Stimulated activated effector memory CD8-positive, alpha-beta T cell treated with anti-CD3 and anti-CD28 coated beads, Interleukin-12 subunit alpha, Interleukin-12 subunit beta, amount 100 ng/mL, for 72 hours (primary cell): ENCODE results near the gene RAP1GAP2.
"Not testable (repeated sequence)": the region's sequence is repeated elsewhere in the genome, so short reads cannot be mapped to it uniquely, and the experiment has no call there.

Source experiments
- ATAC-seq: fragments of 150-1000 bp; cut with Tn5 transposase; 2 replicates; pipeline ENCODE4 v1.10.0; 2021
- DNase-seq, 2 donors: peaks; one replicate each; pipeline ENCODE4 v3.0.0; 2021 to 2022; ENCODE audit warnings: low spot score in 2 of 2
- H3K27ac Mint-ChIP-seq: one replicate; pipeline ENCODE4 v1.8.0; 2022; ENCODE audit warnings: mild to moderate bottlenecking, mixed read lengths
- H3K36me3 Mint-ChIP-seq: one replicate; pipeline ENCODE4 v1.8.0; 2022; ENCODE audit warnings: mild to moderate bottlenecking, mixed read lengths
- H3K4me1 Mint-ChIP-seq: one replicate; pipeline ENCODE4 v1.8.0; 2022; ENCODE audit warnings: mixed read lengths
- H3K4me3 Mint-ChIP-seq: one replicate; pipeline ENCODE4 v1.8.0; 2022; ENCODE audit warnings: mild to moderate bottlenecking, mixed read lengths
- H3K9me3 Mint-ChIP-seq: one replicate; pipeline ENCODE4 v1.8.0; 2022; ENCODE audit warnings: mixed read lengths

Gene RAP1GAP2

DNA sequence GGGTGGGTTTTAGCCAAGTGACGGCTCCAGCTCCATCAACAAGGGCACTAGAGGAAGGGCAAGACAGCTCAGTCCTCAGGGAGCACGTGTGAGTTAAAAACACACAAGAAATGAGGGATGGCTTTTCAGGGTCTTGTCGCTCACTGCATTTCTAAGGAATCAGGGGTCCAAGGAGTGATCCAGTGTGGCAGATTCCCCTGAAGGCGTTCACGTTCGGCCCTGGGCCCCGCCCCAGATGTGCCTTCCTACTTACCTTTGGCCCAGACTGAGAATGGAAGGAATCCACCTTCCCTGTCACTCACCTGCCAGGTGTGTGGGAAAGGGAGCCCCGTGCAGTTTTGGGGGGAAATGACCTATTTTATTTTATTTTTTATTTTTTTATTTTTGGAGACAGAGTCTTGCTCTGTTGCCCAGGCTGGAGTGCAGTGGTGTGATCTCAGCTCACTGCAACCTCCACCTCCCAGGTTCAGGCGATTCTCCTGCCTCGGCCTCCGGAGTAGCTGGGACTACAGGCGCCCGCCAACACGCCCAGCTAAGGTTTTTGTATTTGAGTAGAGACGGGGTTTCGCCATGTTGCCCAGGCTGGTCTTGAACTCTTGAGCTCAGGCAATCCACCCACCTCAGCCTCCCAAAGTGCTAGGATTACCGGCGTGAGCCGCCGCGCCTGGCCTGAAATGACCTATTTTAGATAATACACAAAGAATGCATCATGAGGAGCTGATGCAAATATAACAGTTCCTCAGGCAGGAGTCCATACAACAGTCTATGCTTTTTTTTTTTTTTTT is 195.3 kb downstream of the RAP1GAP2 start:
- H3K36me3 Mint-ChIP-seq = peaks cover 25% of the 10 kb centered on the region
- not testable (repeated sequence) for H3K4me1 Mint-ChIP-seq, H3K4me3 Mint-ChIP-seq, H3K27ac Mint-ChIP-seq, ATAC-seq, H3K9me3 Mint-ChIP-seq, DNase-seq

DNA sequence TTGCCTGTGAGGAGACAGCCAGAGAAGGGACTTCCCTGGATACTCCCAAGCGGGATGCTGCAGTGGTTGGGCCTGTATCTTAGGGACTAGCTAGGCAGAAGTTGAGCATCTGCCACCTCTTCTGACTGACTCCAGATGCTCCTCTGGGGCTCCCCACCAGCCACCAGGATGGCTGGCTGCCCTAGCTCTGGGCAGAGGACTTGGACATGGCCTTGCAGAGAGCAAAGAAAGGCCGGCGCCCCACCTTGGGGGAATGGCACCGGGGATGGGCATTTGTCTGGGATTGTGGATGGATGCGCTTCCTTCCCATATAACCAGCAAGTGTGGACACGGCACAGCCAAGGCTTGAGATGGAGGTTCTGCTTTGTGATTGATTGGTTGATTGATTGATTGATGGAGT is 198.2 kb downstream of the RAP1GAP2 start:
- ATAC-seq (no peak), DNase-seq (no peak)
- no peaks in the 10 kb centered on the region for H3K9me3 Mint-ChIP-seq
- H3K4me1 Mint-ChIP-seq = peaks cover 6% of the 10 kb centered on the region
- H3K4me3 Mint-ChIP-seq = no peak overlapping the region
- H3K36me3 Mint-ChIP-seq = peaks cover 33% of the 10 kb centered on the region
- no peak overlapping the region for H3K27ac Mint-ChIP-seq

DNA sequence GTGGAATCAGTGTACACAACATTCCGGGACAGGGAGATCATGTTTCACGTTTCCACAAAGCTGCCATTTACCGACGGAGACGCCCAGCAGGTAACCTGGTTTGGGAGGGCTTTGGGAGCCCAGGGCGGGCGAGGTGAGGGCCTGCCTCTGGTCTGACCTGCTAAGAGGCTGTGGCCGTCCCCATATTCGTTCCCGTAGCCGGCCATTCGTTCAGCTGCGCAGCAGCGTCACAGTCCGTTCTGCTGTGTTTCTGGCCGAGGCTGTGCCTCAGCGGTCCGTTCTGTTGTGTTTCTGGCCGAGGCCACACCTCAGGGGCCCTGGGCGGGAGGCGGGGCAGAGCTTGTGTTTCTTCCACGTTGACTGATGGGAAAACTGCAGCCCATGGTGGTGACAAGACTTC is 199.1 kb downstream of the RAP1GAP2 start:
- Mint-ChIP-seq H3K27ac (no peak overlapping the region), H3K9me3 (no peaks in the 10 kb centered on the region), H3K4me1 (peaks cover 6% of the 10 kb centered on the region), H3K4me3 (no peak overlapping the region), H3K36me3 (peaks cover 33% of the 10 kb centered on the region)
- ATAC-seq (no peak), DNase-seq (no peak)

DNA sequence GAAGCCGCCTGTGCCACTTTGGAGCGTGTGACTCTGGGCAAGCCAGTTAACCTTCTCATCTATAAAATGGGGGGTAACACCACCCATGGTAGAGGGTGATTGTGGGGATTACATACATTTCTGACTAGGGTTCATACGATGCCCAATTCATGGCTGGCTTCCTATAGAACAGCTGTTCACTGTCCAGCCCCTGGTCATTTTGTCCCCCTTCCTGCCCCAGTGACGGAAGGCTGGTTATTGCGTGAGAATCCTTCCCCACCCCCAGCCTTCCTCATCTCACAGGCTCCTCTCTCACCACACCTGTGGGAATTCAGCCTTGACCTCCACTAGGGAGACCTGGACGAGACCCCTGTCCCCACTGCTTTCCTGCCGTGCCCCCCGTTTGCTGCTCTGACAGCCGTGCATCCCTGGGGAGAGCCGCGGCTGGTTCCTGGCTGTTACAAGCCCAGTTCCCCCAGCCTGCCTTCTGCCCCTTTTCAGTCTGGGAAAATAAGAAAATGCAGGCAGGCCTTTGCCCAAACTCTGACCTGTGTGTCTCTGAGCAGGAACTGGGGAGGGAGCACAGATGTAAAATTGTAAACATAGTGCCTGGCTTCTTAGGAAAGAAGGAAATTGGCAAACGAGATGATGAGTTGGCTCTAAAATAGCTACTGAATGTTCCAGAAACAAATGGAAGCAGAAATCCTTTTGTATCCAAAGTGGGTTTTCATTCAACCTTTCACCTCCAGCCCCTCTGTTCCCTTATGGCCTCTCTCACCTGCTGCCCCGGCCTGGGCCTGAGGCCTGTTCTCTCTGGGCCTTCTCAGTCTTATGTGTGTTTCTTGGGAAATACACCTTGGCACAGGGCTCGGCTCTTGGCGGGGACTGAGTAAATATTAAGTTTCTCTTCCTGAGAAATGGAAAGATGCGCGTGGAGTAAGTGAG is 199.9 kb downstream of the RAP1GAP2 start:
- Mint-ChIP-seq H3K4me3 (no peak overlapping the region), H3K4me1 (peaks cover 6% of the 10 kb centered on the region), H3K36me3 (peaks cover 33% of the 10 kb centered on the region), H3K9me3 (no peaks in the 10 kb centered on the region), H3K27ac (no peak overlapping the region)
- DNase-seq = no peak
- no peak for ATAC-seq

DNA sequence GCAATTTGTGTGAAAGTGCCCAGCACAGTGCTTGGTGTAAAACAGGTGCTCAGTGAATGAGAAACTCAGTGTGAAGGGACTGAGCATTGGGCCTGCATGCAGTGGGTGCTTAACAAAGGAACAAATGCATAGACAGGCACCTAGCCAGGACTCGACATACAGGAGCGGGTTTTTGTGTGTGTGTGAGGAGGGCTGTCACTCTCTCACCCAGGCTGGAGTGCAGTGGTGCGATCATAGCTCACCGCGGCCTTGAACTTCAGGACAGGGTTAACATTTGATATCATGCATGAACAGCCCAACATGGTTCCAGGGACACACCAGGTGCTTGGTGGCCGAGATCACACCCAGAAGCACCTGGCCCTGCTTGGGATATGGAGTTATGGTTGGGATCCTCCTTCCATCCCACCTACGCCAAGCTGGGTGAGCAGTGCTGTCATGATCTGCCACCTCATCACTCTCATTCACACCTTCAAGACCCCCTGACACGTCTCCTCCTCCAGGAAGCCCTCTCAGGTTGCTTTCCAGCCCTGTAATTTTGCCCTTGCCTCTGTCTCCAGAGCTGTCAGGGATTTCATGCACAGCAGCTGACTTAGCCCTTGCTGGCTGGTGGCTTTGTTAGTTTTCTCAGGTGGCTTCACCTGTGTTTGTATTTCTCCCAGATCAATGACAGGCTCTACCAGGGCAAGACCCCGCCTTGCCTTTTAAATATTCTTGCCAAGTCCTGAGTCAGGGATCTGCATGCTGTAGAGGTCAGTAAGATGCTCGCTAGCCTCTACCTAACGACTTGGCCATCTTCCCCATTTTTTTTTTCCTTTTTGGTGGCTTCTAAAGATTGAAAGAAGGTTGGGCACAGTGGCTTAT is 200.8 kb downstream of the RAP1GAP2 start:
- Mint-ChIP-seq H3K4me1 (peaks cover 6% of the 10 kb centered on the region), H3K27ac (peak overlapping the region; percentile 32), H3K9me3 (no peaks in the 10 kb centered on the region), H3K4me3 (no peak overlapping the region), H3K36me3 (peaks cover 24% of the 10 kb centered on the region)
- no peak for ATAC-seq
- no peak for DNase-seq

DNA sequence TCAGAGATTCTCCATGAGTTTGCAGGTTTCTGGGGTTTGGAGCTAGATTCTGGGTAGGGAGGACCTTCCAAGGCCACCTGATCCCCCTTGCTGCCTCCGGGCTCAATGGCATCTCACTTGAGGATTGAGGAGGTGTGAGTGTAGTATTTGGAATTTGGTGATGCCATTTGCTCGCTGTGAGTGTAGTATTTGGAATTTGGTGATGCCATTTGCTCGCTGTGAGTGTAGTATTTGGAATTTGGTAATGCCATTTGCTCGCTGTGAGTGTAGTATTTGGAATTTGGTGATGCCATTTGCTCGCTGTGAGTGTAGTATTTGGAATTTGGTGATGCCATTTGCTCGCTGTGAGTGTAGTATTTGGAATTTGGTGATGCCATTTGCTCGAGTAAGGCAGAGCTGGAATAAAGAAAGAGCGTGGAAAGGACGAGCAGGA is 202.2 kb downstream of the RAP1GAP2 start:
- peak overlapping the region; percentile 32 for H3K27ac Mint-ChIP-seq
- not testable (repeated sequence) for DNase-seq, ATAC-seq, H3K4me3 Mint-ChIP-seq, H3K9me3 Mint-ChIP-seq
- H3K4me1 Mint-ChIP-seq = peaks cover 12% of the 10 kb centered on the region
- peaks cover 19% of the 10 kb centered on the region for H3K36me3 Mint-ChIP-seq

DNA sequence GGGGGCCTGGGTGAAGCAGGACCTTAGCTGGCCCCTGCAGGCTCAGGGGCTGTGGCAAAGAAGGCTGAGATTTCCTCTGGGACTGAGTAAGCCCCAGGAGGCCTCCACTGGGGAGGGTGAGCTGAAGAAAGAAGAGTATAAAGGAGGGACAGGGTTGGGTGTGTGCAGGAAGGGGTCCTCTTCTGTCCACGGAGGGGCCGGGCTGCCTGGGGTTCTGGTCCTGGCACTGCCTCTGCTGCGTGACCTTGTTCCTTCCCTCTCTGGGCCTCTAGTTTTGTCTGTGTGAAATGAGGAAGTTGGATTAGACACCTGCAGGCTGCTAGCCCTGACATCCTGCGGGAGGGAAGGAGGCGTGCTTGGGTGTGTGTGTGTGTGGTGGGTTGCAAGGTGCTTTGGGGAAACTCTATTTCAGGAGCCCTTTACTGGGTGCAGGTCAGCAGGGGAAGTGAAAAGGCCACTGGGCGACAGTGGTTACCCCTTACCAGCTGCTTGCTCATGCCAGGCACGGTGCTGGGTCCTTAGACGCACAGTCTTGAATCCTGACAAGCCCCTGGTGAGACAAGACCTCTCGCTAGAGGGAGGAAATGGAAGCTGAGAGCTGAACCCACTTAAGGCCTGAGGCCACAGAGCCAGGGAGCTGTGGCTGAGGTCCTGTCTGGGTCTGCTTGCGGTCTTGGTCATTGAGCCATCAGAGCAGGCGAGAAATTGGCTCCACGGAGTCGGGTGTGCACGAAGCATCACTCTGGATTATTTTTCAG is 206.5 kb downstream of the RAP1GAP2 start:
- peak overlapping the region; percentile 23 for H3K27ac Mint-ChIP-seq
- no peaks in the 10 kb centered on the region for H3K9me3 Mint-ChIP-seq
- no peak overlapping the region for H3K4me3 Mint-ChIP-seq
- DNase-seq (no peak), ATAC-seq (peak; percentile 32)
- H3K4me1 Mint-ChIP-seq = peaks cover 19% of the 10 kb centered on the region
- peaks cover 25% of the 10 kb centered on the region for H3K36me3 Mint-ChIP-seq

DNA sequence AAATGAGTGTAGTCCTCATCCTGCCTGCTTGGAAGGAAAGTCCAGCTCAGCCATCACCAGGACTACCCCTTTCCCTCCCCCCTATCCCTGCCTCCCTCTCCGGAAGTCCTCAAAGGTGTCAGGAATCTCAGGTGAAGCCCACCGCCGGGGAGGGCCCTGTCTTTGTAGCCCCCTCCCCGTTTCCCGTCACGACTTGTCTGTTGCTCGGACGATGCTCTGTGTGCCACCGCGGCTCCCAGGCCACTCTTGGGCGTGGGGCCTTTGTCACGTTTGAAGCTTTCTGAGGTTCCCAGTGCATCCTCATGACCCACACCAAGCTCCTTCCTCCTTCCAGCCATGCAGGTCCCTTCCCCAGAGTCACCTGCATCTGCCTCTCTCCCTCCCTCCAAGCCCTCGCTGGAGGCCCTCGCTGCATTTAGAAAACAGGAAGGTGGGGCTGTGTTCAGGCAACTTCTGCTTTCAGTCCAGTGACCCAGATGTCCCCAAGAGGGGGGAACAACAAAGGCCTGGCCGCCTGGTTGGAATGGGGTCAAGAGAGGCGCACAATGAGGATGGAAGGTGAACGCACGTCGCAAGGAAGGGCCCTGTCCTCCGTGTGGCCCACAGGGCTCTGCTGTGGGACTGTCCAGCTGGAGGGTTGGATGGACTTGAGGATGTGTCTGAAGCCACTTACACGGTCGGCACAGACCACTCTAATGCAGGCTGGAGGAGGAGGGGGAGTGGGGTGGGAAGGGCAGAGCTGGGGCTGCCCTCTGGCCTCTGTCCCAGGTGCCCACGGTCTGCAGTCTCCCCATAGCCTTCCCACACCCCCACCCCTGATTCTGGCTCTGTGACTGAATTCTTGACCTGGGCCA is 207.3 kb downstream of the RAP1GAP2 start:
- ATAC-seq (no peak), DNase-seq (no peak)
- Mint-ChIP-seq H3K9me3 (no peaks in the 10 kb centered on the region), H3K36me3 (peaks cover 23% of the 10 kb centered on the region), H3K27ac (no peak overlapping the region), H3K4me1 (peaks cover 14% of the 10 kb centered on the region), H3K4me3 (no peak overlapping the region)

DNA sequence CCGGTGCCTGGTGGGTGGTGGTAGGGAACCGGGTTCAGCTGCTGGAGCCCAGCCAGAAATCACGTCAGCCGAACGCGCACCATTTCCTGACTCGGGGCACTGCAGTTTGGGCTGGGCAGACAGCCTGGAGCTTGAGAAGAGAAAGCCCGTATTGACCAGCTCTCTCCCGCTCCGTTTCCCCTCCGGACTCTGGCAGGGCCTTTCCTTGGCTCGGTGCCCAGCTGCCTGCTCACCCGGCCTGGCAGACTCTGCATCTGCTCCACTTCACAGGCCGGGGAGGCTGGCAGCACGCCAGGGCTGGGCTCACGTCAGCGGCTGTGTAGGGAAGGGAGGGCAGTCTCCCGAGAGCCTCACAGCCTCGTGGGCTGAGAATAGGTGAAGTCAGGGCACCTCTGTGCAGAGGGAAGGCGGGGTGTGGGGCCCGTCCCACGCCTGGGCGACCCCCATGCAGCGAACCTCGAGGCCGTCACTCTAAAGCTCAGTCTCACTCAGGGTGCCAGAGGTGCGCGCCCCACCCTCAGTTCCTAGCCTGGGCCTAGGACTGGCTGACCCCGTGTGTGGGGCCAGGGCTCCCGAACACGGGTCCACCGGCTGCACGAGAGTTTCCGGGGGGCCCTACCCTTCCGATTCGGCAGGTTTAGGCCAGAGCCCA is 208.0 kb downstream of the RAP1GAP2 start:
- ATAC-seq = peak; percentile 46
- H3K27ac Mint-ChIP-seq = no peak overlapping the region
- peaks cover 23% of the 10 kb centered on the region for H3K36me3 Mint-ChIP-seq
- peak in 1 of 2 donors; percentile 15 for DNase-seq
- H3K9me3 Mint-ChIP-seq = no peaks in the 10 kb centered on the region
- H3K4me3 Mint-ChIP-seq = no peak overlapping the region
- H3K4me1 Mint-ChIP-seq = peaks cover 14% of the 10 kb centered on the region

DNA sequence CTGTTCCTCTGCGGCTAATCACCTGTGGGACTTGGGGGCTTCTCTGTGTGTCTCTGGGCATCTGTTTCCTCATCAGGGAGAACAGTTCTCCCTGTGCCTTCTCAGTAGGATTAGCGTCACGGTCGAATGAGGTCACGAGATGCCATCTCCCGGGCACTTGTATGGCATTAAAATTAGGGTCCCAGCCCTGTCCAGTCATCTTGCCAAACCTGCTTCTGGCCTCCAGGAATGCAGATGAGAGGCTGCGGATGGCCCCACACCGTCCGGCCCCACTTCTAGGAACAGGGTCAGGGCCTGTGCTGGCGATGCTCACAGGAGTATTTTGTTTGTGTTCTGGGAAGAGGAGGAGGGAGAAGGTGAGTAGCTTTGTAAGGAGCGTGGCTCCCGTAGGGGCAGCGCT is 208.7 kb downstream of the RAP1GAP2 start:
- H3K4me1 Mint-ChIP-seq = peaks cover 14% of the 10 kb centered on the region
- H3K4me3 Mint-ChIP-seq = no peak overlapping the region

DNA sequence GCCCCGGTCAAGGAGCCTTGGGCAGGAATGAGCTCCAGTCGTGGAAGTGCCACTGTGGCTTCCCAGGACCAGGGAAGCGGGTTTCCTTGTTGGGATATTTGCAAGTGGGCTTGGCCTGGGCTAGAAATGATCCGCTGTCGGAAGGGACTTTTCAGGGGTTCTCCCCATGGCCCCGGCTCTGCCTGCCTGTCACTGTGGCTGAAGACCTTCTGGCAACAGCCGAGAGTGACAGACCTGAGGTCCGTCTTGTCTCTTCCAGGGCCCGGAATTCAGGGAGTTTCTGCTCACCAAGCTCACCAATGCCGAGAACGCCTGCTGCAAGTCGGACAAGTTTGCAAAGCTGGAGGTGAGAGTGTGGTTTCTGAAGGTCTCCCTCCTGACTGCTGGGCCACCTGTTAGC is 209.5 kb downstream of the RAP1GAP2 start:
- Mint-ChIP-seq H3K36me3 (peaks cover 23% of the 10 kb centered on the region), H3K4me1 (peaks cover 14% of the 10 kb centered on the region), H3K27ac (no peak overlapping the region), H3K9me3 (no peaks in the 10 kb centered on the region), H3K4me3 (no peak overlapping the region)
- ATAC-seq = no peak
- no peak for DNase-seq

More for the DNA sequence above, 208.7 kb downstream of the RAP1GAP2 start:
- Mint-ChIP-seq H3K36me3 (peaks cover 23% of the 10 kb centered on the region), H3K9me3 (no peaks in the 10 kb centered on the region), H3K27ac (peak overlapping the region; percentile 23)
- no peak for DNase-seq
- ATAC-seq = no peak

DNA sequence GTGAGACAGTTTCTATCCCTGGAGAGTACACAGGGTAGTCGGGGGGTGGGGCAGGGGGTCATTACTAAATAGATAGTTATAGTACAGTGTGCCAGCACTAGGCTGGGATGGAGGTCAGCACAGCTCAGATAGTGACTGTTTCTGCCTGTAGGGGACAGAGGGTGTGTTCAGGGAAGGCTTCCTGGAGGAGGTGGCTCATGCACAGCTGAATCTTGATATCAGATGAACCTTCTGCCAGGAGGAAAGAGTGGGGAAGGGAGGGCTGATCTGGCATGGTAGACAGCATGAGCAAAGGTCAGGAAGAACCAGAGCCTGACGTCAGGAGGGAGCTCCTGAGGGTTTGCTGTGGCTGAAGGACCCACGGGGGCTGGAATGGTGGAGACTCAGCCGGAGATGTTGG is 210.6 kb downstream of the RAP1GAP2 start:
- H3K4me1 Mint-ChIP-seq = peaks cover 14% of the 10 kb centered on the region
- H3K4me3 Mint-ChIP-seq = no peak overlapping the region
- H3K27ac Mint-ChIP-seq = peak overlapping the region; percentile 20
- no peaks in the 10 kb centered on the region for H3K9me3 Mint-ChIP-seq
- DNase-seq = no peak
- no peak for ATAC-seq
- H3K36me3 Mint-ChIP-seq = peaks cover 25% of the 10 kb centered on the region

DNA sequence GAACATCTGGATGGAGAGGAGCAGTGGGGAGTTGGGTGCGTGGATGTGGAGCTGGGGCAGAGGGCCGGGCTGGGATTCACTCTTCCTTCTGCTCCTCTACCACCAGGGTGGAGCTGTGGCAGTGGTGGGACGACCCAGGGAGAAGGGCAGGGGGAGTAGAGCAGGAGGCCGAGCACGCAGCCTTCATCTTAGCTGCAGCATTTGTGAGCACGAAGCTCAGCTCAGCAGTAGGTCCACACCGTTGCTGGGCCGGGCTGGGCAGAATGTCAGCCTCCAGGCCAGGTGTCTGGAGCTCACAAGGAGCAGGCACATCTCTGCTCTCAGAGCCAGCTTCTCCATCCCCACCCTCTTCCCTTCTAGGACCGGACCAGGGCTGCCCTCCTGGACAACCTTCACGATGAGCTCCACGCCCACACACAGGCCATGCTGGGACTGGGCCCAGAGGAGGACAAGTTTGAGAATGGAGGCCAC is 211.4 kb downstream of the RAP1GAP2 start:
- Mint-ChIP-seq H3K4me1 (peaks cover 9% of the 10 kb centered on the region), H3K27ac (peak overlapping the region; percentile 20), H3K4me3 (no peak overlapping the region), H3K36me3 (peaks cover 27% of the 10 kb centered on the region), H3K9me3 (no peaks in the 10 kb centered on the region)
- ATAC-seq = no peak
- DNase-seq = no peak
